GM19438 (cell line): ENCODE measurements around the gene SYP.

Source experiments
- ATAC-seq: cut with Tn5 transposase; IDR thresholded peaks from one replicate; pipeline ENCODE4 v1.9.1; 2021; ENCODE audit warnings: low read depth; ENCODE audit not compliant: unreplicated experiment

The SYP gene

GRCh38 chrX:49199906-49200771 lies at the start of gene SYP:
TSS of gene SYP (minus strand) at chrX:49200193. CDS start at chrX:49200186, 7 bp downstream.
- peak; percentile 83 for ATAC-seq

GRCh38 chrX:49249616-49250015 lies 49.6 kb upstream of the SYP start:
- no peak for ATAC-seq

GRCh38 chrX:49249071-49249470 lies 49.1 kb upstream of the SYP start:
- ATAC-seq: no peak

- no peak for ATAC-seq
Observed at GRCh38 chrX:49247916-49248811, 48.2 kb upstream of the SYP start.

- no peak for ATAC-seq
Observed at GRCh38 chrX:49247346-49247745, 47.4 kb upstream of the SYP start.

- ATAC-seq: no peak
Observed at GRCh38 chrX:49246541-49246940, 46.5 kb upstream of the SYP start.

- no peak for ATAC-seq
Observed at GRCh38 chrX:49244207-49244606, 44.2 kb upstream of the SYP start.

GRCh38 chrX:49243166-49243565 lies 43.2 kb upstream of the SYP start:
- no peak for ATAC-seq

GRCh38 chrX:49242545-49243066 lies 42.6 kb upstream of the SYP start:
- ATAC-seq: no peak

GRCh38 chrX:49238735-49239134 lies 38.7 kb upstream of the SYP start:
- no peak for ATAC-seq

GRCh38 chrX:49237060-49237459 lies 37.1 kb upstream of the SYP start:
- no peak for ATAC-seq

GRCh38 chrX:49233887-49234555 lies 34.0 kb upstream of the SYP start:
- no peak for ATAC-seq

GRCh38 chrX:49233176-49233575 lies 33.2 kb upstream of the SYP start, which contains the start of gene CACNA1F:
TSS of gene CACNA1F (minus strand) at chrX:49233340. CDS start at chrX:49233309, 31 bp downstream.
- ATAC-seq: no peak

- no peak for ATAC-seq
Observed at GRCh38 chrX:49232525-49232924, 32.5 kb upstream of the SYP start.

GRCh38 chrX:49231333-49232000 lies 31.5 kb upstream of the SYP start:
- no peak for ATAC-seq

GRCh38 chrX:49230500-49231232 lies 30.7 kb upstream of the SYP start:
- ATAC-seq: peak; percentile 58

GRCh38 chrX:49228185-49228584 lies 28.2 kb upstream of the SYP start:
- ATAC-seq: no peak

- ATAC-seq: no peak
Observed at GRCh38 chrX:49227726-49228125, 27.7 kb upstream of the SYP start.

GRCh38 chrX:49226946-49227345 lies 27.0 kb upstream of the SYP start:
- no peak for ATAC-seq
